HG02973 (cell line): Measurements from ENCODE around the gene CRB1.

Experiments used
- ATAC-seq: cut with Tn5 transposase; IDR thresholded peaks from one replicate; pipeline ENCODE4 v1.9.1; 2021; ENCODE audit warnings: moderate library complexity; ENCODE audit not compliant: unreplicated experiment

Gene CRB1

DNA sequence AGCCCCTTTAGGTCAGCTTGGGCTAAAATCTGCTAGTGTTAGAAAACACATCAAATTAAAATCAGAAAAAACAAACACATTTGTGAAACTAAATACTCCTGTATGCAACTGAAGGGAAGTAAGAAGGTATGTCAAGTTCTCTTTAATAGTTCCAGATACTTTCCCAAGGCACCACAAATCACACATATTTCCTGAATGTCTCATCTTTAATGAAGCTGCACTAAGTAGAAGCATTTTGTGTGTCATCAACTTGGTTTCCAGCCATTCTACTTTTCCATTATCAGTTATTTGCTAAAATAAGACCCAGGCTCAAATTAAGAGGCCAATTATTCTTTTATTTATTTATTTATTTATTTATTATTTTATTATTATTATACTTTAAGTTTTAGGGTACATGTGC, 34.7 kb downstream of the CRB1 start:
- no peak for ATAC-seq

DNA sequence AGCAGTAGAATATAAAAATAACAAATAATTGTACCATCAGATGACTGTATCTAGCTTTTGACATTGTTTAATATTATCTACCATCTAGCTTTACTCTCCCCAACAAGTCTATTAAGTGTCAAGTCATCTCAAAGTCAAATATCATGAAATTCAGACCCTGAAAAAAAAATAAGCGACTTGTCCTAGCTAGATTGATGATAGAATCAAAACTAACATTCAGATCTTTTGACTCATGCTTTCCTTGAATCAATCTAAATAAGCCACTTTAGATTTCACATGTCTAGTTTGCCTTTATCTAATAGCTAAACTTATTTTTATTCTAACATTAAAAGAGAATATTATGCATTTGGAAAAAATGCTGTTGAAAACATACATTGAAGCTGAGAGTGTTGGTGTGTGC, 35.4 kb downstream of the CRB1 start:
- no peak for ATAC-seq

DNA sequence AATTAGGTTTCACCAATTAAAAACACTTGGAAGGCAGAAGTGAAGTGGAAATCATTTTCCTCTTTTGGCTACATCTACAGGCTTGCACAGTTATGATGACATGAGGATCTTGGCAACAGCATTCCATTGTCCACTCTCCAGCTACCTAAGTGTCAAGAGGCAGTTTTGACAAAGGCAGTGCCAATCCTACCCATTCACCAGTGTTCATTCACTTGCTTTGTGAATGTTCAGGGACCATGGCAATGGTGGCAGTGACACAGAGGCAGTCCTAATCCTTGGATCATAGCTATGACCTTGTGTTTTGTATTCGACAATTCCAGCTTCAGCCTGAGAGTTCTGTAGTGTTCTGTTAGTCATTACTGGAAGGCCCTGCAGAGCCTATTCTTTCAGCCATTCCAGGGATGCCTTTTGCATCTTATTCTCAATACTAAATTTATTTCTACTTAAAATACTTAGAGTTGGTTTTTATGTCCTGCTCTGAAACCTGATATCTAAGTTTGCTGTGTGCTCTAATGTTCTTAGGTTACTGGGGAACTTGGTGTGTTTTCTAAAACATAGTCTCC, 36.7 kb downstream of the CRB1 start:
- ATAC-seq = no peak

DNA sequence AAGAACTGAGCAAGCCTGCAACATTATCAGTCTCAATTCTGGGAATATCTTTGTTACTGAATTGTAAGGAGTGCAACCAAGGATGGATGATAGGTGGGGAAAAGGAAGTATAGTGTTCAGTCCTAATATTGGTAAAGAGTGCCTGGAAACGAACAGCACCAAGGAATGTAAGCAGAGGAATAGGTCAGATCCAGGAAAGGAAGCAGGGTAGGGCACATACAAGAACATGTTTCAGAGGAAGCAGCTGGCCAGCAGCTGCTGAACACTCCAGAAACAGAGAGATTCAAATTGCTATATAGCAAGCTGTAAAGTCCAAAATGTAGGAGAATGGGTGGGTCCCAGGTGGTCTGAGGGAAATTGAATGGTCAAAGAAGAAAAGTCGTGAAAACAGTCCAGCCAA, 37.9 kb downstream of the CRB1 start:
- ATAC-seq = no peak

DNA sequence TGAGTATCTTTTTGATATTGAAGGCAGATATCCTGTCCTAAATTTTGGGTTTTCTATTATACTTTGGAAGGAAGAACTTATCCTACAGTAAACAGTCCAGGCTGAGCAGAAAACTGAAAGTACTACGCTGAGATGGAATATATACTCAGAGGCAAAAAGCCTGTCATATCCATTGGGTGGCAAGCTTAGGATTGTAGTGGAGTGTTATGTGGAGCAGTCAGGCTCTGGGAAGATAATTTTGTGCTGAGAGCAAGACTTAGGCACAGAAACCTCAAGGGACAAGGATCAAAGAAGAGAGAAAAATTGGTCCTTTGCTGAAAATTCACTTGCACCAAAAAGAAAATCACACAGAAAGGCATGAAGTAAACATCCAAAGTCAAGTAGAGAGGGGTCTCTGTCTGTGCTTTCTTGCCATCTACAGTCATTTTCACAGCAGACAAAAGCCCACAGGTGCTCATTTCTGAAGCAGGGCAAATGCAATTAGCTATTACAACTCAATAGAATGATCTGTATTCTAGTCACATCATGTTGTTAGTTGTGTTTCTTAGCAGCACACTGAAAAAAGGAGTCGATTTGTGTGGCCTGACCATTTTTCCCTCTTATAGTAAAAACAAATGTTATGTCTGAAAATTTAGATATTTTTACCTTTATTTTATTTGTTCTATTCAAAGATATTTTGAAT, 38.5 kb downstream of the CRB1 start:
- no peak for ATAC-seq

DNA sequence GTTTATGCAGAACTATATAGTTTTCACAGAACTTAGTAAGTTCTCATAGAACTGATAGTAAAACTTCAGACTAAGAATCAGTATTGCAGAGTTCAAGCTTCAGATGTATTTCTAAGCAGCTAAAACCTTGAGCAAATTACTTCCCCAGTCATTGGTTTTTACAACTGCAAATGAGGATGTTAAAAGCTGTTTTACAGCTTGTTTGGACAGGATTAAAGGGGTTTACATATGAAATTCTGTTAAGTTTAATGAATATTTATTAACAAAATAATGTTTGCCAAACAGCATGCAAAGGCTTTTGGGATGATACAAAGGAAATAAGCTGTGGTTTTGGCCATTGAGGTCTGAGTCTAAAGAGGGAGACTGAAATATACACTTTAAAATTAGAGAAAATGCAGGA, 39.1 kb downstream of the CRB1 start:
- ATAC-seq = no peak

DNA sequence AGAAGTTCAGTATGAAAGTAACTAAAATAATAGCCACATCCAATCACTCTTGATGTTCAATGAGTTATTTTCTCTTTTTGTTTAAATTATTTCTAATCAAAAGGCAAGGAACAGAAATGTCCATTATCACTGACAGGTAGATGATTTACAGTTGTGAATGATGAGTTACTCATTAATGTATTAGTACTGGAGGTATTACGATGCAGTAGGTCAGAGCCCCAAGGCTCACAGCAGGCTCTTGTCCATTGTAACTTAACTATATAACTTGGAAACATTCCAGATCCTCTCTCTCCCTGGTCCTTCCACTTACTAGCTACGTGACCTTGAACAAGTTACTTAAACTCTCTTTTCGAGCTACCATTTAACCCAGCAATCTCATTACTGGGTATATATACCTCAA, 39.5 kb downstream of the CRB1 start:
- ATAC-seq = no peak

DNA sequence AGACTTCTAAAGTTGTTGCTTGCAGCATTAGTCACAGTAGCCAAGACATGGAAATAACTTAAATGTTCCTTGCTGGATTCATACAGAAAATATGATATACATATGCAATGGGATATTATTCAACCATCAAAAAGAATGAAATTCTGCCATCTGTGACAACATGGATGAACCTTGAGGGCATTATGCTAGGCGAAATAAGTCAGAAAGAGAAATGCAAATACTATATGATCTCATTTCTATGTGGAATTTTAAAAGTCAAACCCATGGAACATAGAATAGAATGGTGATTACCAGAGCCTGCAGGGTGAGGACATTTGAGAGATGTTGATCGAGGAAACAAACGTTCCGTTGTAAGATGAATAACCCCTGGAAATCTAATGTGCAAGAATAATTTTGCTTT, 43.0 kb downstream of the CRB1 start:
- no peak for ATAC-seq

DNA sequence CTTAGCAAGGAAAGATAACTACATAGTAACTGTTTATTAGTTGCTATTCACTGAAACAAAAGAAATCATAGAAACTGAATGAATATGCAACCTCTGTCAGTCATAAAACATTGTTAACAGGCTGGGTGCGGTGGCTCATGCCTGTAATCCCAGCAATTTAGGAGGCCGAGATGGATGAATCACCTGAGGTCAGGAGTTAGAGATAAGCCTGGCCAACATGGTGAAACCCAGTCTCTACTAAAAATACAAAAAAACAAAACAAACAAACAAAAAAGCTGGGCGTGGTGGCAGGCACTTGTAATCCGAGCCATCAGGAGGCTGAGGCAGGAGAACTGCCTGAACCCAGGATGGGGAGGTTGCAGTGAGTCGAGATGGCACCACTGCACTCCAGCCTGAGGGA, 44.1 kb downstream of the CRB1 start:
- no peak for ATAC-seq

DNA sequence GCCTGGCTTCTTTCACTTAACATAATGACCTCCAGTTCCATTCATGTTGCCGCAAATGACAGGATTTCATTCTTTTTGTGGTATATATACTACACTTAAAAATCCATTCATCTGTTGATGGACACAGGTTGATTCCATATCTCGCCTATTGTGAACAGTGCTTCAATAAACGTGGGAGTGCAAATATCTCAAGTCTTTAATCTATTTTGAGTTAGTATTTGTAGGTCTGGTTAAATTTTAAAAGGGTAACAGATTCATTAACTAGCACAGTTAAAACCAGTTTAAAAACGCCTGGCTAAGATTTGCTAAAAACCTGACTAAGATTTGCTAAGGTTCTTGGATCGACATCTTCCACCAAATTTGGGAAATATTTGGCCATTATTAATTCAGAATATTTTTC, 45.7 kb downstream of the CRB1 start:
- no peak for ATAC-seq

DNA sequence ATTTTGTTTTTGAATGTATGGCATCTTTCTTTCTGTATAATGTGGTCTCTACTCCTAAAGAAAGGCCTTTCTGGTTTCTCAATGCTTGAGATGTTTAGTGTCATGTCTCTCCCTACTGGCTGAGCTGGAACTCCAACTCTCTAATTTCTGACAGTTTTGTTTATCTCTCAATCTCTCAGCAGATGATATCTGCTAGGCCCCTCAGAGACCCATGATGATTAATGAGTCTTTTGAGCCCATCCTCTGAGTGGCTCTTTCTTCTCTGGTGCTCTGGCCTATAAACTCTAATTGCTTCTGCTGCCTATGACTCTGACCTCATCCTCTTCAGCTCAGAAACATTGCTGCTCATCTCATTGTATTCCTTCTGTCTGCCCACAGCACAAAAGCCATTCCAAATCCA, 46.6 kb downstream of the CRB1 start:
- no peak for ATAC-seq

DNA sequence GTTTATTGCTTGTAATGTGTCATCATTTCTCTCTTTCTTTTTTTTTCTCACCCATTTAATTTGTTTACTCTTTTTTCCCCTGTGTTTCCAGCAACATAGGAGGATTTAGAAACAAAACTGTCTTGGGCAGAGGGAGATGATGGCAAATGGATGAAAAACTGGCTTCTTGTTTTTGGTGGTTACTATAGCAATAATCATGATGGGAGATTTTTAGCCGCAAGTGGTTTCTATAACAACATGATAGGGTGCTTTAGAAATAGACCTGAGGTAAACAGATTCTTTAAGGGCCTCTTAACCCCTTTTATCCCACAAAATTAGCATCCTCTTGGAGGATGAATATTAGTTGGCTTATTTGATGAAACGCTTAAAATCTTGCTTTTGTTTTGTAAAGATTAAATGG, 51.6 kb downstream of the CRB1 start:
- ATAC-seq = no peak

DNA sequence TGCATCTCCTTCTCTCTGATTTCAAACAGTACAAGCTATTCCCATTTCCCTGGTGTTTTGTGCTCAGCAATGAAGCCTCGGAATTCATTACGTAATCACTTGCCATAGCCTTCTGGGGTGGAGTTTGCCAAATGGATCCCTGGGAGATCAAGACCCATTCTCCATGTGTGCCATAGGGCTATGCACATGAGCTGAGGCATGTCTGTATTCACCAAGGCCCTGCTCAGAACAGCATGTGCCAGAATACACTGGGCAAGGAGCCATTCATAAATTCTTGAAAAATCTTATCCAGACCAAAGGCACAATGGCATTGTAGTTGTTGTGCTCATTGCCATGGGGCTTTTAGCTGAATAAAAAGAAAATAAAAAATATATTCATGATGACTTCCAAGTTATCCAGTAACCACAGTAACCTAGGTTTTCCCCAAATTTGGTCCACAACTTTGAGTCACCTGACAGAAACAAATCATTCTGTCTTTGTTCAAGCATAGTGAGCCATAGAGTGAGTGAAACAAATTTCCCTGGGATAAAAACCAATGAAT, 53.0 kb downstream of the CRB1 start:
- ATAC-seq = no peak

DNA sequence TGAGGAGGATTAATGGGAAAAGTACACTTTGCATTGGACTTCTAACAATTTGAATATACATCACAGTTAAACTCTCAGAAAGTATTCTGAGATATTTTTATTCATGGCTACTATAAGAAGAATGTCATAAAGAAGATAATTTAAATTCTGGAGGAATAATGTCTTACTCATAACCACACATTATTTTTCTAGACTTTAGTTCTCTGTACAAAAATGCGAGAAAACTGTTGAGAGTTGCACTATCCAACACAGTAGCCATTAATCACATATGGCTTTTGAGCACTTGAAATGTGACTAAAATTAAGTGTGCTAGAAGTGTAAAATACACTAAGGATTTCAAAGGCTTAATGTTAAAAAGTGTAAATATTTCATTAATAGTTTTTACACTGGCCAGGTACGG, 53.8 kb downstream of the CRB1 start:
- ATAC-seq = no peak

DNA sequence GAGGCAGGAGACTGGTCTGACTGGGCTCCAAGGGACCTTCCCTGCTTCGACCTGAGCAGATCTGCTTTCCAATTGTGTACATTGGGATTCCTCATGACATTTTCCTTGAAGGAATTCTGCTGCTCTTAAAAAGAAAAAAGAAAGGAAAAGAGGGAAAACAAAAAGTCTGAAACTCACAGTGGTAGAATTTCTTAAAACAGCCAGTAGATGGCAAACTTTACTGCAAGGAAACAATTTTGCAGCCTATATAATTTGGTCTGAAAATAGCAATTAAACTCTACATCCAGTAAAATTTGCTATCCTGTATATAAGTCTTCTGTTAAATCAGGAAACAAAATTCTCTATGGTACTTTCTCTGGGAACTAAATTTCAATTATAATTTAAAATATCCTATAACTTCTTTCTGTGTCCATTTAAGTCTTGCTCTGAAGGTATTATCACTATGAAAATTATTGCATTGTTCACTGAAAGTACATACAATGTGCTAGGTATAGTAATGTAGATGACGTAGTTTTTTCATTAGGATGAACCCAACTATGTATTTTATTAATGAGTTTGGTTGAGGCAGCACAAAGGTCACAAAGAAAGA, 59.8 kb downstream of the CRB1 start:
- no peak for ATAC-seq

DNA sequence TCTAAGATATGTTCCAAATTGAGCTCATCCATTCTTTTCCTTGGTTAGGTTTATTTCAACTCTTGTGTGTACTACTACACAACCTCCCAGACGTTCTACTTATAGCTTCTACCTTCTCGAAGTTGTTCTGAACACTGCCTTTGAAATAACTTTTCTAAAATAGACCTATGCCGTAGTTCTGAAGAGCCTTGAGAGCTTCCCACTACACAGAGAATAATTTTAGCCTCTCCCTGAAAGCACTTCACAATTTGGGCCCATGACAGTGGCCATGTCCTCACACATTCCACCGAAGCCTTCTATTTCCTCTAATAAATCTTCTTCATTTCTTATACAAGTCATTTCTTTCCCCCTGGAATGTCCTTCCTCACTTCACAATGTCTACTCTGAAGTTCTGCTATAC, 62.2 kb downstream of the CRB1 start:
- no peak for ATAC-seq

DNA sequence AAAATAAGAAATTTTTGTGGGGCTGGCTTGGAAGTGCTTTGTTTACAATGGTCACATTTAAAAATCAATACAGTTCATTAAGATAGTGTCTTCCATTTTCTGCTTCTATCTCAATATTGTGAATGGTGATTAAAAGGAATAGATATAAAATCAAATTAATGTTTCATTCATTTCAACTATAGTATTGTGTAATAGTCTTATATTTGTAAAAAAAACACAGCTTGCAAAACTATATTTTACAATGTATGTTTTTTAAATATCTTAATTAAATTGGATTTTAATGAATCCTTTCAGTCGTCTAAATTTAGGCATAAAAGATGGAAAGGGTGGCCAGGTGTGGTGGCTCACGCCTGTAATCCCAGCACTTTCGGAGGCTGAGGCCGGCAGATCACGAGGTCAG, 63.5 kb downstream of the CRB1 start:
- no peak for ATAC-seq

DNA sequence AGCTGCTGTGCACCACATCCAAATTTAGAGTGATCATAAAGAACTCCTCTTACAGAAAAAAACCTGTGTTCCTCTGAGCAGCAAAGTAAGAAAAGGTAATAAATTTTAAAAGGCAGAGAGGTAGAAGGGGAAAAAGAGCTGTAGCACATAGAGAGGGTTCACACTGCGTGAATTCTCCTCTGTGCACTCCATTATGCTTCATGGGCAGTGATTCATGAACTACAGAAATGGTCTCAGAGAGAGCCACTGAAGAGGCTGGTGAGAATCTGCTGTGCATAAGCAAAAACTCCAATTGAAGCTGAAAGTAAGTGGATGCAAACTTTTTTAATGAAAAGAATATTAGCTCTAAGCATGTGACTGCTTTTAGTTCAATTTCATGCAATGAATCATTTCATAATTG, 65.0 kb downstream of the CRB1 start:
- no peak for ATAC-seq

DNA sequence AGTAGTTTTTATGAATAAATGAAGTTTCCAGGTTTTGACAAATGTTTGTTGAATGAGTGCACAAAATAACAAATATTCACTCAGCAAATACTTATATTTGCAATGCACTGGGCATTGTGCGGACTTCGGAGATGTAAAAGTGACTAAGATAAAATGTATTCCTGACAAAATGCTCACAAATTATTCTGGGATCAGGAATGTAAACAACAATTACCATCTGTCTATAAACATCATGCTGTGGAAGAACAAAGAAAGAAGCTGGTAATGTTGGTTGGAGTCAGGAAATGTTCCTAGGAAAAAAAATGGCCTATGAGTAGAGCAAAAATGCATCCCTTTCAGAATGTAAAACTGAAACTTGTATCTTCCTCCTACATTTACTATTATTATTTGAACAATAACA, 68.5 kb downstream of the CRB1 start:
- no peak for ATAC-seq

DNA sequence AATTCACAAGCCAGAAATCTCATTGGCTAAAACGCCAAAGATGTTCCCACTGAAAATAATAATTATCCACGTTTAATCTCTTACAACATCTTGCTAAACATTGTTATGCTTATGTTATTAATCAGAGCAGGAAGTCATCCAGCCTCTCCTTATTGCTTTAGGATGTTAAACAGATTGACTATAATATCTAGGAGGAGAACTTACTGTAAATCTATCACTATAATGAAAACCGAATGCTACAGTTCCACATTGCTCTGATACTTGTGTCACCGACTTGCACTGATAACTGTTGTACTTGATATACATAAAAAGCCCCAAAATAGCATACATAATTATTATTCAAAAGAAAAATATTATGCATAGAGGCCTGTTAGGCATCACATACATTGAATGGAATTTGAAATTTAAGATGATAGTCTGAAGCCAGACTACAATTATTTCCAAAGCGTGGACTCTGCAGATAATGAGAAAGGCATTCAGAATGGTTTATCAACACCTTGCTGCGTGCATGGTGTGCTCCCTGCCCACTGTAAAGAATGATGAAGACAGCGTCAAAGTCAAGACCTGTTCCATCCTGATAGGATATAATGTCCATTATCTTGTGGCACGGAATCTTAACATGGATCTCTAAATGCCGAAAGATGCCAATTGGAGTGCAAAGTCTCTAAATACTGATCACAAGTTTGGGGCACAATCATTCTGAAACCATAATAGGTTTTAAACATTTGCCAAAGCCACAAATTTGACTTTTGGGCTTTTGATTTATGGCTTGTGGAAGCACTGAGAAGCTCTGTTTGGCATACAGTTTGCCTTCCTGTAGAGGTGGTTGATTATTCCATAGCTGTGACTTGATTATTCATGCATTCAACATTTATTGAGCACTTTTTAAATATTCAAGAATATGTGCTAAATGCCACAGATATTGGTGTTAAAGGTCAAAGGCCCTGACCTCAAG, 71.3 kb downstream of the CRB1 start:
- no peak for ATAC-seq

DNA sequence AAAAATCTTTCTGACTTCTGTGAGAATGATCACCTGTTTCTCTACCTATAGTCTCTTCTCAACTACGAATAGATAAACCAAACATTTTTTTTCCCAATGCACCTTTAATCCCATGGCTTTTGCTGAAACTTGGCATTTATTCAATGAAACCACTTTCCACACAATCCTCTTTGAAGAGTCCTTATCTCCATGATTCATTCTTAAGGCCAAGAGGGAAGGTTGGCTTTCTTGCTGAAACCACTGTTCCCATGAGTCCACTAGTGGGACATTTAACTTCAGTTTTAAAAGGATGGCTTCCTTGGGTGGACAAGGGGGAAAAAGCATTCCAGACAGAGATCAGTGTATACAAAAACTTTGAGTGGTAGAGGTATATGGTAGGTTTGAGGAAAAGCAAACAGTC, 73.6 kb downstream of the CRB1 start:
- no peak for ATAC-seq
